ENCODE results near the gene CCDC174. TPM values are rescaled to one million over a fixed set of nuclear protein-coding genes. Genes with fewer than 3 reads are reported as not detected.
A peak's percentile ranks its signal among the peaks of the same experiment; 100 is the strongest.
"Not testable (repeated sequence)": the region's sequence is repeated elsewhere in the genome, so short reads cannot be mapped to it uniquely, and the experiment has no call there.

Gene CCDC174
- polyA plus RNA-seq (ENCODE audit: insufficient read length in 12 of 12) = 10 to 100 TPM in 11 of 12 donors, not detected in 1; 16.3 to 29.1 (median 20.6) TPM
- long read RNA-seq, donor 1, partial matches to known transcripts = 12 of 19 reads
- long read RNA-seq, donor 1, other reads (novel, unspliced or antisense) = 0 of 19 reads
- long read RNA-seq, donor 2, partial matches to known transcripts = 0 of 1 reads
- long read RNA-seq, donor 2, other reads (novel, unspliced or antisense) = 0 of 1 reads
- long read RNA-seq, donor 3, partial matches to known transcripts = 0 of 1 reads
- long read RNA-seq, donor 3, other reads (novel, unspliced or antisense) = 0 of 1 reads
- long read RNA-seq, donor 4, partial matches to known transcripts = 0 of 3 reads
- long read RNA-seq, donor 4, other reads (novel, unspliced or antisense) = 0 of 3 reads
- long read RNA-seq, donor 5, partial matches to known transcripts = 0 of 3 reads
- long read RNA-seq, donor 5, other reads (novel, unspliced or antisense) = 0 of 3 reads
- long read RNA-seq, donor 6, partial matches to known transcripts = 0 of 1 reads
- long read RNA-seq, donor 6, other reads (novel, unspliced or antisense) = 0 of 1 reads
- long read RNA-seq, donor 7, partial matches to known transcripts = 0 of 1 reads
- long read RNA-seq, donor 7, other reads (novel, unspliced or antisense) = 0 of 1 reads
- long read RNA-seq, donor 8, partial matches to known transcripts = 0 of 3 reads
- long read RNA-seq, donor 8, other reads (novel, unspliced or antisense) = 0 of 3 reads
- long read RNA-seq, donor 9, partial matches to known transcripts = 0 of 2 reads
- long read RNA-seq, donor 9, other reads (novel, unspliced or antisense) = 0 of 2 reads
- long read RNA-seq, donor 10, partial matches to known transcripts = 0 of 1 reads
- long read RNA-seq, donor 10, other reads (novel, unspliced or antisense) = 0 of 1 reads
- long read RNA-seq, donor 11, partial matches to known transcripts = 5 of 8 reads
- long read RNA-seq, donor 11, other reads (novel, unspliced or antisense) = 0 of 8 reads

GRCh38 chr3:14651440-14652251 is at the start of gene CCDC174:
Gene CCDC174 (plus strand): TSS chr3:14651762. CDS start chr3:14651837, 75 bp downstream.
- peak; percentile 99 for DNase-seq

GRCh38 chr3:14602006-14602803 is 49.4 kb upstream of the CCDC174 start:
- no peak for DNase-seq

GRCh38 chr3:14602804-14603644 is 48.5 kb upstream of the CCDC174 start:
- no peak for DNase-seq

DNA sequence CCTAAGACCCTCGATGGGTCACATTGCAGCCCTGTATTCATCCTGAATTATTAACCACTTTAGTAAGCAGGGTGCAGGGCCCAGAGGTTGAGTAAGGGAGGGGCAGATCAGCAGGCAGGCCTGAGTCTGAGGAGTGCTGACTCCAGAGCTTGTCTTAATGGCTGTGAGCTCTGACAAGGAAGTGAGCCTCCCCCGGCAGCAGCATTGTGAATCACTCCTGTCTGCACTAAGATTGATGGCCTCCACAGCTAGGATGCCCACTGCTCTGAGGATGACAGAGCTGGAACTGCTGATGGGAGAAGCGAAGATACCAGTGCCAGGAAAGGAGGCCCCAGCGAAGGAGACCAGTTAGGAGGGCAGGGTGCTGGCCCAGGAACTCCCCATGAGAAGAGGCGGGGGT is 46.5 kb upstream of the CCDC174 start:
- DNase-seq = no peak

- DNase-seq = no peak
Measured at GRCh38 chr3:14605744-14606143, 45.8 kb upstream of the CCDC174 start.

- no peak for DNase-seq
Measured at GRCh38 chr3:14606669-14607339, 44.8 kb upstream of the CCDC174 start.

GRCh38 chr3:14608298-14608697 is 43.3 kb upstream of the CCDC174 start:
- no peak for DNase-seq

DNA sequence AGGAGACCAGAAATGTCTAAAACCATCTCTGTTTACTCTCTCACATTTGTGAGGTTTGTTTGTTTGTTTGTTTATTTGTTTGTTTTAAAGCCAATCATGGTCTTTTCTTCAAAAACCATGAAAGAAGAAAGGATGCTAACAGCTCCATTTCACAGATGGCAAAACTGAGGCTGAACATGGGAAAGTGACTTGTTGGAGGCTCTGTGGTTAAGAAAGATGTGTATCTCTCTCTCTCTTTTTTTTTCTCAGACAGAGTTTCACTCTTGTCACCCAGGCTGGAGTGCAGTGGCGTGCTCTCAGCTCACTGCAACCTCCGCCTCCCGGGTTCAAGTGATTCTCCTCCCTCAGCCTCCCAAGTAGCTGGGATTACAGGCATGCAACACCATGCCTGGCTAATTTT is 42.5 kb upstream of the CCDC174 start:
- DNase-seq = not testable (repeated sequence)

DNA sequence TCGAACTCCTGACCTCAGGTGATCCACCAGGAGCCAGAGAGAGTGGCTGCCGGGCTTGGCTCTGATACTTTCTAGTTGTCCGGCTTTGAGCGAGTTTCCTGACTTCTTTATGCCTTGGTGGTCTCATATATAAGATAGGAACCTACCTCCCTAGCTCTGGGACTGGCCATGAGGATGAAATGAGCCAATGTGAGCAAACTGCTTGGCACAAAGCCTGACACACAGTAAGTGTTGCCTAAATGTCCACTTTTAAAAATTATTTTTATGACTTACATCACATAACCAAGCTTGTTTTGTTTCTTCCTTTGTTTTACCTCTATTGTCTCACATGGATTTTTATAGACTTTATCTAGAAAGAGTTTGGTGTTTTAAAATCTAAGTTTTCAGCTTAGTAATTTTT is 42.1 kb upstream of the CCDC174 start:
- no peak for DNase-seq

GRCh38 chr3:14609941-14610340 is 41.6 kb upstream of the CCDC174 start:
- no peak for DNase-seq

- DNase-seq = no peak
Measured at GRCh38 chr3:14614189-14614588, 37.4 kb upstream of the CCDC174 start.

DNA sequence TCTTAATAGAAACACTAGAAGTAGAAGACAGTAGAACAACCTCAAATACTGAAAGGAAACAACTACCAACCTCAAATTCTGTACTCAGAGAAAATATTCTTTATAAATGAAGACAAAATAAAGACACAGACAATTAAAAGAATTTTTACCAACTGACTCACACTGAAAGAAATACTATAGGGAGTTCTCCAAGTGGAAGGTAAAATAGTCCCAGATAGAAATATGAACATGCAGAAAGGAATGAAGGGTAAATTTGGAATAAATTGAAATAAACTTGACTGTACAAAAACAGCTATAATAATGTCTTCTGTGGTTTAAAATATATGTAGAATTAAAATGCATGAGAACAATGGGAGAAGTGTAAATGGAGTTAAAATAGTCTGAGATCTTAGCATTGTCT is 36.7 kb upstream of the CCDC174 start:
- DNase-seq = no peak

GRCh38 chr3:14616606-14617507 is 34.7 kb upstream of the CCDC174 start:
- no peak for DNase-seq

DNA sequence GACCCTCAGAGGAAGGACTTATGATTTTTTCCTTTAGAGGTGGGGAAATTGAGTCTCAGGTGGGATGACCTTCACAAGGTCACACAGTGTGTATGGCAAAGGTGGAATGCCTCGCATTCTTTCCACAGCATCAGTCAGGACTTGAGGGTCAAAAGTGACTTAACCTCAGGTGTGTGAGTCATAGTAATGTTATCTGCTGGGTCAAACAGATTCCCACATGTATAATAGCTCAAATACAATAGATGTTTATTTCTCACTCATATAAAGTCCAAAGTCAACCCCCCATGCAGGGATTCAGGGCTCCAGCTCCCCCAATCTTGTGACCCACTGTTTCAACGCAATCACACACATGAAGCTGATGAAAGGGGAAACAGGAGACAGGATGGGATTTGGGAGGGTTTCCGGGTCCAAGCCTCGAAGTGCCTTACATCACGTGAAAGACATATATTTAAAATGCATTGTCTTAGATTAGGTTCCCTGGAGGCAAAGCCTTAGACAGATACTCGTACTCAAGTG is 34.0 kb upstream of the CCDC174 start:
- DNase-seq = no peak

GRCh38 chr3:14619605-14620004 is 32.0 kb upstream of the CCDC174 start:
- DNase-seq = no peak

GRCh38 chr3:14620512-14620911 is 31.1 kb upstream of the CCDC174 start:
- DNase-seq = peak; percentile 4

GRCh38 chr3:14621093-14621492 is 30.5 kb upstream of the CCDC174 start:
- no peak for DNase-seq

- DNase-seq = no peak
Measured at GRCh38 chr3:14622368-14622767, 29.2 kb upstream of the CCDC174 start.
